Measurements from ENCODE around the gene MS4A8.
"Not testable (repeated sequence)": the region's sequence is repeated elsewhere in the genome, so short reads cannot be mapped to it uniquely, and the experiment has no call there.

Gene MS4A8, protein sequence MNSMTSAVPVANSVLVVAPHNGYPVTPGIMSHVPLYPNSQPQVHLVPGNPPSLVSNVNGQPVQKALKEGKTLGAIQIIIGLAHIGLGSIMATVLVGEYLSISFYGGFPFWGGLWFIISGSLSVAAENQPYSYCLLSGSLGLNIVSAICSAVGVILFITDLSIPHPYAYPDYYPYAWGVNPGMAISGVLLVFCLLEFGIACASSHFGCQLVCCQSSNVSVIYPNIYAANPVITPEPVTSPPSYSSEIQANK

DNA sequence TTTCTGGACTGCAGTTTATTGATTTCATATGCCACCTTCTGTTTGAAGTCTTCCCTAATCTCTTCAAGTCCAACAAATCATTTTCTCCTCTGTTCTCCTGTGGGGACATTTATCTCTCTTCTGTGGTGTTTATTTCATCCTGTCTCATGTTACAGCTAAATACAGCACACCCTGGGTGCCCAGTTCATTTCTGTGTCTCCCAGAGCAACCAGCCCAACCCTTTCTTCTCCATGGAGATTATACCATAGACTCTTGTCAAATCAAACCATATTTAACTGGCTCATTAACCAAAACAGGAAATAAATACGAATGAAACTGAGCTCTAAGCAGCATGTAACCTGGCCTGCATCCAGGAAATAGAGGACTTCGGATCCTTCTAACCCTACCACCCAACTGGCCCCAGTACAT is at the start of gene MS4A8:
TSS of gene MS4A8 (plus strand) at position 329 of the 408 bp plus-strand sequence. CDS start 1,249 bp downstream, outside the sequence.
- DNase-seq, result no peak

DNA sequence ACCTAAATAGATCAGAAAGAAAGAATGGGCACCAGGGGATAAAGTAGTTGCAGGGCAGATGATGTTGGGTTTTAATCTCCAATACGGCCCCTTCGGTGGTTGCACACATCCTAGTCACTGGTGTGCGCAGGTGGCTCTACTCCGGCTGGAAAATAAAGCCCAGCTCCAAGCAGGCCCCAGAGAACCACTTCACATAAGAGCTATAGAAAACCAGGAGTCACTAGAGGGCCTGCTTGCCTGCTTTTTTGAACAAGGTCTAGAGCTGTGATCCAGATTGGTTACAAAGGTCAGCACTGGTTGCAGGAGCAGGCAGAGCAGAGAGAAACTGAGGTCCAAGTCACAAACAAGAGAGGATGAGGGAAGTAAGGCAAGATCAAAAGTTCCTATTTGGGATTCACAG is 41.5 kb upstream of the MS4A8 start:
- DNase-seq, result no peak

DNA sequence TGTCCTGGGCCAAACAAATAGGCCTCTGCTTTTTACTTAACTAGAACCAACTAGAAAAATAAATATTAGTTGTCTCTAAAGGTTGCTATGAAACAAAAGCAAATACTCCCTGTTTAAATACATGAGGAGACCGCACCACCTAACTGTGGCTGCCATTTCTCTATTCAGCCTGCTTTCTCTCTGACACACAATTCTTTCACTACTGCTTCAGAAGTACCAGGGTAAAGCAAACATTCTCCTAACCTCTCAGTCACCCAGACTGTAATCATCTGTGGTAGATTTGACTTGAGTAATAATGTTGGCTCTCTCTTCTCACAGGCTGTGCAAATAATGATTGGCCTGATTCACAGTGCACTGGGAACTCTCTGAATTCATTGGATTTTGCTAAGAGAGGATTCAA is 41.0 kb upstream of the MS4A8 start:
- no peak for DNase-seq

- DNase-seq, result no peak
These were observed 27.2 kb upstream of the MS4A8 start for GRCh38 chr11:60672255-60672654.

DNA sequence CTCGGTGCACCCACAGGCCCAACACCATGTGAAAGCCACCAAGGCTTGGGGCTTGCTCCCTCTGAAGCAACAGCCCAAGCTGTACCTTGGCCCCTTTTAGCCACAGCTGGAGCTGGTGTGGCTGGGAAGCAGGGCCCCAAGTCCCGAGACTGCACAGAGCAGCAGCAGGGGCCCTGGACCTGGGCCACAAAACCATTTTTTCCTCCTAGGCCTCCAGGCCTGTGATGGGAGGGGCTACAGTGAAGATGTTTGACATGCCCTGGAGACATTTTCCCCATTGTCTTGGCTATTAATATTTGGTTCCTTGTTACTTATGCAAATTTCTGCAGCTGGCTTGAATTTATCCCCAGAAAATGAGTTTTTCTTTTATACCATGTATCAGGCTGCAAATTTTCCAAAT is 21.2 kb upstream of the MS4A8 start:
- not testable (repeated sequence) for DNase-seq

GRCh38 chr11:60679879-60680278 is 19.5 kb upstream of the MS4A8 start:
- no peak for DNase-seq

- no peak for DNase-seq
These were observed 18.8 kb upstream of the MS4A8 start for GRCh38 chr11:60680455-60681119.

DNA sequence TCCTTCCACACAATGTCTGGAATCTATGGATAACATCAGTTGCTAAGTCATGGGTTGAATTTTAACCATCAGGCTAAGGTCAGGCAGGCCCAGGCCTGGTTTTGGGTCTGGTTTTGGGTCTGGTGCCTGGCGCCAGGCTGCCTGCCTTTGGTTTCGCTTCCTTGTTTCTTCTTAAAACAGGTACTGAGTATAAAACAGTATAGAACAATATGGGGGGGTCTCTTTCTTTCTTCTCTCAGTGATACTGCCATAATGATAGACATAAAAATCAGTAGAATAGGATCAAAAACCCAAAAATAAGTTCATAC is 14.9 kb upstream of the MS4A8 start:
- DNase-seq, result not testable (repeated sequence)

GRCh38 chr11:60691661-60692060 is 7.8 kb upstream of the MS4A8 start:
- no peak for DNase-seq

DNA sequence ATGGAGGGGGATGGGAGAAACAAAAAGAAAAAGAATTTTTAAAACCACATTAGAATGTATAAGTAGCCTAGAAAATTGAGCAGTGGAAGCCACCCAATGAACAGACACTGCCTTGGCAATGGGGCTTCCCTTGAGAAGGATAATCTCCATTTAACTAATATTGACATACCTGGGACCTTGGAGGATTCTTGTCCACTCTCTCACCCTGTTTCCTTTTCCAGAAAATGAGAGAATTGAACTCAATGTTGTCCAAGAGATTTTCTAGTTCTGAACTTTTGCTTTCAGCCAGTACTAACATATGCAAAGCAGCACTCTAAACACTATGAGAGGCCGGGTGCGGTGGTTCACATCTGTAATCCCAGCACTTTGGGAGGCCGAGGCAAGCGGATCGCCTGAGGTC is 524 bp downstream of the MS4A8 start:
- DNase-seq, result no peak

DNA sequence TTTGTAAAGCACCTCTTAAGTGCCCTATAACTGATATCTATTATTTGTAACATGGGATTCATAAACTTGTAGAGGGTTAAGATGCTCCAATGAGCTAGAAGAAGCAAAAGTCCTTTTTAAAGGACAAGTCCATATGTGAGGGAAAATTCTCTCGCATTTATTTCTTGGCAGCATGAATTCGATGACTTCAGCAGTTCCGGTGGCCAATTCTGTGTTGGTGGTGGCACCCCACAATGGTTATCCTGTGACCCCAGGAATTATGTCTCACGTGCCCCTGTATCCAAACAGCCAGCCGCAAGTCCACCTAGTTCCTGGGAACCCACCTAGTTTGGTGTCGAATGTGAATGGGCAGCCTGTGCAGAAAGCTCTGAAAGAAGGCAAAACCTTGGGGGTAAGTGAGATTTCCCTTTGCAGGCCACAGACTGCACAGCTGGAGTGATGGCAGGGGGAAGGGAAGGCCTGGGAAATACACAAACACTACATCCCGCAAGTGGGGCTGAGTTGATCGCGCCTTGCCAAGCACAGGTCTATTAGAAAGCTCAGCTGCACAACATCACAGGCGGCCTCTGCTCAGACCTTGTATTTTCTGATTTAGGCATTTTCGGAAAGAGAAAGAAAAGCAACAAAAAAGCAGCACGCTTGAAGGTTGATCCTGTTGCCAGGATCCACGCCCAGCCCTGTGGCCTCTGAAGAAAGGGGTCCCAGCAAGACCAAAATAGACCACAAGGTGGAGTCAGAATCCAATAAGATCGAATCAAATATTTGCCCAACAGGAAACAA is 1.5 kb downstream of the MS4A8 start:
- no peak for DNase-seq

DNA sequence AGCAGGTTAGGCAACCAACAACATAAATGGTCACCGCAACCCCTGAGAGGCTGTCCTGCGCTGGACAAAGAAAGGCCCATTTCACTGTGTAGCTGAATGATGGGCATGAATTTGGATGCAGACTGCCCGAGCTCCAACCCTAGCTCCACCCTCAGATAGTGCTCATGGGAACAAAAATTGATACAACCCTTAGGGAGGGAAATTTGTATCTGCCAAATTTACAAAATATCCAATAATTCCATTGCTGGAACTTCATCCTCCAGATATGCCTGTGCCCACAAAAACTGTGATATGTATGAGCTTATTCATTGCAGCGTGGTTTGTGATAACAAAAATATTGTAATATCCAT is 2.0 kb downstream of the MS4A8 start:
- DNase-seq, result no peak

DNA sequence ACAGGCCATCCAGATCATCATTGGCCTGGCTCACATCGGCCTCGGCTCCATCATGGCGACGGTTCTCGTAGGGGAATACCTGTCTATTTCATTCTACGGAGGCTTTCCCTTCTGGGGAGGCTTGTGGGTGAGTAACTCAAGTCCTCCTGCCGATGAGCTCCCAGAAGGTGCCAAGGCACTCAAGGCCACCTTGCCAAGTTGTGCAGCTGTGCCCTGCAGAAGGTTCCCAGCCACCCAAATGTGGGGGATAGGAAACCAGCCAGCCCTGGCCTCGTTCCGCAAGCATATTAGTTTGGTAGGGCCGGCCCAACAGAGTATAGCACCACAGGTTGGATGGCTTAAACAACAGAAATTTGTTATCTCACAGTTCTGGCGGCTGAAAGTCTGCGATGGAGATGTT is 4.0 kb downstream of the MS4A8 start:
- DNase-seq, result no peak

DNA sequence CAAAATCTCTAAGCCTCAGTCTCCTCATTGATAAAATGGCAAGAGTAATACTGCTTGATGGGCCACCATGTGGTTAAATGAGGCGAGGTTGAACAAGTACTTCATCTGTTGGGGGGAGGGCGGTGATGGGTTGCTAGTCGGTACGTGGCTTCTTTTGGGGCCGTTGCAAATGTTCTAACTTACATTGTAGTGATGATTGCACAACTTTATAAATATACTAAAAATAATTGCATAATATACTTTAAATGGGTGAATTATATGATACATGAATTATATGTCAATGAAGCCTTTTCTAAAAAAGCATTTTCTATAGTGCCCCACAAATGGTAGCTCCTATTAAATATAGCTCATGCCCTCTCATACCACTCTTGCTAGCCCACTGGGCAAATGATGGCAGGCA is 6.5 kb downstream of the MS4A8 start:
- DNase-seq, result no peak

- DNase-seq, result no peak
These were observed 7.5 kb downstream of the MS4A8 start for GRCh38 chr11:60706931-60707330.

DNA sequence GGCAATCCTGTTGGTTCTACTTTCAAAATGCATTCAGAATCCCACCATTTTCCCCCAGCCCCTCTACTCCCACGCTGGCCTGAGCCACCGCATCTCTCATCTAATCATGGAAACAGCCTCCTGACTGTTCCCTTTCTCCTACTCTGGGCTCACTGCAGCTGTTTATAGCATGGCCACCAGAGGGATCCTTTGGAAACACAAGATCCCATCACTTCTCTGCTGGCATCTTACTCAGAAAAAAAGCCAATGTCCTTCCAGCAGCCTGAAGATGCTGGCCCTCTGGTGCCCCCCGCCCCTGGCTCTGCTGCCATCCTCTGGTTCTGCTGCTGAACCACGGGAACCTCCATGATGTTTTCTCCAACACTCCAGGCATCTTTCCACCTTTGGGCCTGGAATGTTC is 11.1 kb downstream of the MS4A8 start:
- no peak for DNase-seq

DNA sequence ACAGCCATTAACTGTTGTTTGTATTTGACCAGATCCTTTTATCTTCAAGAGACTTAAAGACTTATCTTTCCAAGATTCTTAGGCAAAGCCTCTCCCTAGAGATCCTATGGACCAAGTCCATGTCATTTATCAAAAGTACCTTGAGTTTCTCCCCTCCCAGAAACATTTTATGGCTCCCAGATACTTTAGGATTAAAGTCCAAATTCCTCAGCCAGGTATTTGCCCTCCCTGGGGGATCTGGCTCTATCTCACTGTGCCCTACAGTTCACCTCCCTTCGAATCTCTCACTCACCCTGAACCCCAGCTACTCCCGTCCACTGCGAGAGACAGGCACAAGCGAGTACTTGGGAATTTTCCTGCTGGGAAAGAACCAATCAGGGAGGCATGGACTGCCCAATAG is 11.9 kb downstream of the MS4A8 start:
- no peak for DNase-seq

- not testable (repeated sequence) for DNase-seq
These were observed 14.0 kb downstream of the MS4A8 start for GRCh38 chr11:60713423-60713822.

DNA sequence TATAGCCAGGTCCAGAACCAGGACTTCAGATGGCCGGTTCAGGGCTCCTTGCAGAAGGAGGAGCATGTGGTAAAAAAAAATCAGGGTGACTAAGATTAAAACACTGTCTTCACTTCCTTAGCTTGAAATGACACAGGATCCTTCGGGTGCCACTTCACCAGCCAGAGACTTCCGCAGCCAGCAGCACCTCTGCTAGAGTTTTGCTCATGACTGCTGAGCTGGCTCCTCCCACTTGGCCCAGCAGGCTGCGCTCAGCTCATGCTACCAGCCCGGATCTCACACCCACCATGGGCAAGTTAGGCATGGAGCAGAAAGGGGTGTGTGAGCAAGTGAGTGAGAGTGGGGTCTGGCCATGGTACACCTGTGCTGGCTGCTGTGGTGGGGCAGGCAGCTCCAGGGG is 18.5 kb downstream of the MS4A8 start:
- no peak for DNase-seq

DNA sequence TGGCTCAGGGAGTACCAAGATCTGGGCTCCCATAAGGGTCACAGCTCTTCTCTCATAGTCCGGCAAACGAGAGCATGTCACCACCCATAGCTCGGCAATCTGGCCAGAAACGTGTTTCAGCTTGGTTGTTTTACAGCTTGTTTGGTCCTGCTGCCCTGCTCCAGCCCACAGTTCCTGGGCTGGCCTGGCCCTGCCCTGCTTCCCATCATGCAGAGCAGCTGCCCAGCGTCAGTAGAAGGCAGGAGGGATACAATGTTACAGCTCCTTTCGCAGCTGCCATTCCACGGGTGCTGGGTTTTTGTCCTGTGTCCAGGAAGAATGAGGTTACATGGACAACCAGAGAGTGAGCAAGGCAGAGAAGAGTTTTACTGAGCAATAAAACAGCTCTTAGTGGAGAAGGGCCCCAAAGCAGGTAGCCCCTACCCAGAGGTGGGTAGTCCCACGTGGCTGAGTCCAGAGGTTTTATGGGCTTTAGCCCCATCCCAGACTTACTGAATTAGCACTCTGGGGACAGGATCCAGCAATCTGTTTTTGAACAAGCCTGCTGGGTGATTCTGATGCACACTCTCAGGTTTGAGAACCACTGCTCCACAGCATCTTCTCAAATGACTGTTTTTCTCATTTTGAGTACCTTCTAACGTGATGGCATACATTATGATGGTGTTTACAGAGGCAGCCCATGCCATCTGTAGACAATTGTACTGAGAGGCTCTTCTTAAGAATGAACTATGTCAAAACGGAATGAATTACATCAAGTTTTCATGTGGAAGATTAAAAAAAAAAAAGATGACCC is 19.3 kb downstream of the MS4A8 start:
- DNase-seq, result no peak

DNA sequence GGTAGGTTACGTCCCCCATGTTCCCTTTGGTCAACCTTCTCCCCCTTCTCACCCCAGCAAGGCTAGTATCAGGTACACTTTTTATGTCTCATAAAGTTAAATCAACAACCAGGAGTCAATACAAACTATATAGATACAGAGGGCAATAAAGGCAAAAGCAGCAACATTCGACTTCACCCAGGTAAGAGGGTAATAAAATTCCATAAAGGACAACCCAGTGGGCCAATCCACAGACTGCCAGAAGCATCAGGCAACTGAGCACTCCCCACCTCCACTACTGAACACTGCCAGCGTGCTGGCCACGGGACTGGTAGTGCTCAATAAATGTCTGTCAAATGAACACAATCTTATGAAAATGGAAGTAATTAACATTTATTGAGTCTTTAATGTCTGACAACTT is 20.0 kb downstream of the MS4A8 start:
- DNase-seq, result no peak

GRCh38 chr11:60720460-60720859 is 21.0 kb downstream of the MS4A8 start:
- DNase-seq, result no peak

GRCh38 chr11:60724420-60724819 is 25.0 kb downstream of the MS4A8 start, which contains the start of gene MS4A18:
Gene MS4A18 (plus strand): TSS chr11:60724720.
- no peak for DNase-seq

Data from fibroblast of skin of right quadriceps (primary cell).